HG02870 (cell line): ENCODE data around the gene GABRD.

Source experiments
- ATAC-seq: cut with Tn5 transposase; IDR thresholded peaks from one replicate; pipeline ENCODE4 v1.9.1; 2021; ENCODE audit warnings: mild to moderate bottlenecking, moderate library complexity; ENCODE audit not compliant: unreplicated experiment

Gene GABRD

GRCh38 chr1:2050793-2051682 lies 31.9 kb downstream of the GABRD start:
- no peak for ATAC-seq

DNA sequence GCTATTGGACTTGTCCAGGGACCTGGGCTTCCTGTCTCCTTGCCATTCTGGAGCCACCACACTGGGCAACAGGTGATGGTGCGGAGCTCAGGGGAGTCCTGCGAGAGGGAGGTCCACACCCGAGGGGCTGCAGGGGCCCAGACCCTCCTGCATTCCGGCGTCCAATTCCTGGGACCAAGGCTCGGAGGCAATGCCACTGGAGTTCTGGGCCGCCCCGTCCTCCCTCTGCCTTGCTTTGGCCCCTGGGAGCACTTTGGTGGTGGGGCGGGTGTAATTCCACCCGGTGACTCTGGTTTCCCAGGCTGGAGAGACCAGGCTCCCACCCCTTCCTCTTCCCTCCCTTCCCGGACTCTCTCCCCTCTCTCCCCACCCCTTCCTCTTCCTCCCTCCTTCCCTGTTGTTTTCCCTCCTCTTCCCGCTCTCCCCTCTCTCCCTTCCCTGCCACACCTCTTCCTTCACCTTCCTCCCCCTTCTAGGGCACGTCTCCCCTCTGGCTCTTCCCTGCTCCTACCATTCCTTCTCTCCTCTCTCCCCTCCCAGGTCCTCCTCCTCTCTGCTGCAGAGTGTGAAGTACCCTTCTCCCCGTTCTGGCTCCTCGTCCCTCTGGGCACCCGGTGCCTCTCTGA lies 33.0 kb downstream of the GABRD start:
- no peak for ATAC-seq

GRCh38 chr1:2052756-2053155 lies 33.6 kb downstream of the GABRD start:
- no peak for ATAC-seq

DNA sequence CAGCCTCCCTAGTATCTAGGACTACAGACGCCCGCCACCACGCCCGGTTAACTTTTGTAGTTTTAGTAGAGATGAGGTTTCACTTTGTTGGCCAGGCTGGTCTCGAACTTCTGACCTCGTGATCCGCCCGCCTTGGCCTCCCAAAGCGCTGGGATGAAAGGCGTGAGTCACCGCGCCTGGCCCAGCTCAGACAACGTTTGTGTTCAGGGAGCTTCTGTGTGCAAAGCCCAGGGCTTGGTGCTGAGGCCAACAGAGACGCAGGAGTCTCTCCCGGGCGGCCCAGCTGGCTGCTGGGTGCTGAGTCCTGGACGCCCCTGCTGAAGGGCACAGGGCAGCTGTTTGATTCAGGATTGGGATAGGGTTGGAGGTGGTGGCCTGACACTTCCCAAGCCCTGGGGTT lies 34.1 kb downstream of the GABRD start:
- ATAC-seq: no peak

DNA sequence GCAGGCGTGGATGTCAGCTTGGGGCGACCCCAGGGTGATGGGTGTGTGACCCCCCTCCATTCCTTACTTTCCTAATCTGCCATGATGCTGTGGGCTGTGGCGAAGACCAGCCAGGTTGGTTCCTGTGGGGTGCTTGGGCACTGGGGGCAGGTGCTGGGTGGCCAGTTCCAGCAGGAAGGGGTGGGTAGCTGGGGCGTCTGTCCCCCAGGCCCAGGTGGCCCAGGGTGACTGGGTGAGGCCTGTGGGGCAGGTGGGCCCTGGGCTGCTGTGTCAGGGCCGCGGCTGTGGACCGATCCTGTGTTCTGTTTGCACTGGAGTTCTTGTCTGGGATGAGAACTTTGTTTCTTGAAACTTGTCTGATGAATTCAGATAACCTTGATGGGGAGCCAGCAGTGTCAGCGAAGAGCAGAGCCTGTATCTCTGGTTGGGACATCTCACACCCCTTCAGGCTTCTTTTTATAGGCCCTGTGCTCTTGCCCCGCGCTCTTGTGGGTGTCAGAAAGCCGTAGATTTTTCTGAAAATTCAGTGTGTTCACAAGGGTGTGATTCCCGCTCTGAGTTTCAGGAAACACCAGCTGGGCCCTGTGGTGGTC lies 34.7 kb downstream of the GABRD start:
- no peak for ATAC-seq

GRCh38 chr1:2054560-2054959 lies 35.4 kb downstream of the GABRD start:
- no peak for ATAC-seq

DNA sequence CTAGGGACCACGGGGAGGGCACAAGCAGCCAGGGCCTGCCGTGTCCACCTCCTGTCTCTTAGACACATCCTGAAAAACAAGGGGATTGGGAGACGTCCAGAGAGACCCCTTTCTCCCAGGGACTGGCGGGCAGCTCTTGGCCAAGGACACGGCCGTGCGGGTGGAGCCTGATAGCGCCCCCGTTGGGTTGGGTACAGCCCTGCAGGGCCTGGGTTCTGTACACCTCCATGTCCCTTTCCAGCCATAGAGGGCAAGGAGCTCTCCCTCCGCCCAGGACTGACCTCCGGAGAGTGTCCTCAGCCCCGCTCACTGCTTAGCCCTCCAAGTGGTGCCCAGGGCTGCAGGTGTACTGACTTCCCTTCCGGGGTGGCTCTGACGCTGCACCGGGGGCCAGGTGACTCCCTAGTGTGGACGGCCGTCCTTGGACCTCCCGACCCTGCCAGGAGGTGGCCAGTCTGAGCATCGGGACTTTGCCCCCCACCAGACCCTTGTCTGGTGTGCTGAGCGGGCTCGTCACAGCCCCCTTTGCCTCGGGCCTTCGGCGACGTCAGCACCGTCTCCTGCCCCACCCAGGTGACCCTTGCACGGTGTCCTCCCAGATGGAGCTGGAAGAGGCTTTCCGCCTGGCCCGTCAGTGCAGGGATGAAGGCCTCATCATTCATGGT lies 36.9 kb downstream of the GABRD start:
- ATAC-seq: no peak

GRCh38 chr1:2056955-2057590 lies 37.9 kb downstream of the GABRD start:
- no peak for ATAC-seq

DNA sequence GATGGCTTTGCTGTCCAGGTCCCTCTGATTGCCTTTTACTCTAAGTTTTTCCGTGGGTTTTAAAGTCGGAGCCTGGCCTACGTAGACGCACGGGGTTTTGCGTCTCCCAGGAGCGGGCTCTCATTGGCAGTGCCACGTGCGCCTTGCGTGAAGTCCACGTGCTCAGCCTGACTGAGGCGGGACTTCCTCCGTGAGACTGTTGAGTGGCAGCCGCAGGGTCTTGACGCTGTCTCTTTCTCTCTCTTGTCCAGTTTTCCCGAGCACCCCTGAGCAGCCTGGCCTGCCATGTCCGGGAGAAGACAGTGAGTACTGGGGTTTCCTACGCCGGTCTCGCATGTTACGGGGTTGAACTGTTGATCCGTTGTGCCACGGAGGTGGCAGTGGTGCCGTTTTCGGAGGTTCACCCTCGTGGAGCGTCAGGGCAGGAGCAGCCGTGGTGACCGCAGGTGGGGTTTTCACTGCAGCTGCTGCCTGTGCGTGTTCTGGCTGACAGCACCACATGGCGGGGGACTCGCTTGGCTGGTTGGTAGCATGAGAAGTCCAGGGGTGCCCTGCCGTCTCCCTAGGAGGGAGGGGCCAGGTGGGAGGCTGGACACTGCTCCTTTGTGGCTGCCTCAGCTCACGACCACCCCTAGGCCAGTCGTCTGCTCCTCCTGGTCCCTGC lies 40.3 kb downstream of the GABRD start:
- ATAC-seq: no peak

DNA sequence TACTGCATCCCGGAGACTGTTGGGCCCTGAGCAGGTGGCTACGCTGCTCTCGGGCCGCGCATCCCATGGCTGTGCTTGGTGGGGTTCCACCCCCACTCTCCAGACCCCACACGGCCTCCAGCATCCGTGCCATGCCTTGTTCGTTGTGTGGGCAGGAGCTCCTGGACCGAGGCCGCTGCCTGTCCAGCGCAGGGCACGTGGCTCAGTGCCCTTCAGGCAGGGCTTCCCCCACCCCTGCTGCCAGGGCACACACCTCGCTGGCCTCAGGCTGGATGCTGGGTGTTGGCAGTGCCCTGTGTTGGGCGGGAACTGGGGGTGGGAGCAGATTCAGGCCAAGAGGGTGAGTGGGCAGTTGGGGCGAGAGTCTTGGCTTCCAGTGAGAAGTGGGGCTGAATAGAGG lies 40.9 kb downstream of the GABRD start:
- ATAC-seq: no peak

GRCh38 chr1:2060535-2060934 lies 41.4 kb downstream of the GABRD start:
- no peak for ATAC-seq

DNA sequence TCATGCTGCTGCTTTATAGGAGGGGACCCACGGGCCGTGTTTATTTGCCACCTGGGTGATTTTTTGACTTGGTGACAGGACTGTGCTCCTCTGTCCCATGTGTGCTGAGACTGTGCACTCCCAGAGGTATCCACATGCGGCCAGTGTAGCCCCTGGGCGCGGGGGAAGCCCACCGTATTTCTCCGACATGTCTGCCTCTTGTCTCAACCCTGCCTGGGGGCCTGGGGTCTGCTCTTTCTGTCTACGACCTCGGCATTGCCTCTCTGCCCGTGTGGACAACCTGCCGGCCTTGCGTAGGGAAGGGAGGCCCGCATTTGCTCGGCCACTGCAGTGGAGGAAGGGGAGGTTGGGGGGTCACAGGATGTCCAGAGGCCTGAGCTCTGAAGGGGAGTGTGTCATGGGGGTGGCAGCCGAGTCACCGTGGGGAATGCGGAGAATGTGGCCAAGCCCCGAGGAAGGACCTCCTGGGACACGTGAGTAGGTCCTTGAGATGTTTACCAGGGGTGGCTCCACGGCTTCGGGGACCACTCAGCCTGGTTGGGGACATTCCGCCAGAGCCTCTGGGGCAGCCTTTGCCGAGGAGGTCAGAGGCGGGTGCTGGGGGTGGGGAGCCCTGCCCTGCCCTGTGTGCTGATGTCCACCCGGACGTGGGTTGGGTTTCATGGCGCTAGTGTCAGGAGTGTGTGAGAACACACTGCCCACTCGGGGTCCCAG lies 42.1 kb downstream of the GABRD start:
- no peak for ATAC-seq

GRCh38 chr1:2065699-2066098 lies 46.6 kb downstream of the GABRD start:
- no peak for ATAC-seq

DNA sequence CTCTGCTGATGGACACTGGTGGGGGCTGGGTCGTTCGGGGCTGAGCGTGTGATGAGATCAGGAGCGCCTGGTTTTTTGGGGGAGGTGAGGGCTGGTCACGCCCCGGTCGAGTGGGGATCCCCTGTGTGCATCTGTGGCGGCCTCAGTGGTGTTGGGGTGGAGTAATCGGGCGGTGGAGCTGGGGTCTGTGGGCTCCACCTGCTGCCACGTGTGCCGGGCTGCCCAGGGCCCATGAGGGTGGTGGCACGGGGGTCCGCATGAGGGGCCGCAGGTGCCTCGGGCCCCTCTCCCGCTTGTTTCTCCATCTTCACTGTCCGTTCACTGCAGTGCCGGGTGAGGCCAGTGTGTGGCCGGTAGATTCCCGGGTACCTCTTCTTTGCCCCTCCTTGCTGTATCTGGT lies 48.2 kb downstream of the GABRD start:
- ATAC-seq: no peak

DNA sequence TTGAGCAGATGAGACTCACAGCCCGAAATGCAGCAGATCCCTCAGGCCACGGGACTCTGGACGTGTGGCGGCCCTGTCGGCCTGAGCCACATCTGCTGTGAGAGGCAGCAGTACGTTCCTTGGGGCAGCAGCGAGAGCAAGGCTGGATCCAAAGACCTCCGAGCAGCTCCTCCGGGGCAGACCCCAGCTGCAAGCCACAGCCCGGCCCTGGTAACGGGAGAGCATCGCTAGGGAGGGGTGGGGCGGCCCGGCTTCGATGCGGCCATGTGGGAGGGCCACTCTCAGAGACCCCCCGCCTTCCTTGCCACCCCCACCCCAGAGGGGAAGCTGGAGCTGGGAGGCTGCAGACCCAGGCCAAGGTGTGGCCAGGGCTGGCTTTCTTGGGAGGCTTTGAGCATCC lies 48.8 kb downstream of the GABRD start:
- no peak for ATAC-seq

GRCh38 chr1:2068951-2069350 lies 49.8 kb downstream of the GABRD start:
- no peak for ATAC-seq

DNA sequence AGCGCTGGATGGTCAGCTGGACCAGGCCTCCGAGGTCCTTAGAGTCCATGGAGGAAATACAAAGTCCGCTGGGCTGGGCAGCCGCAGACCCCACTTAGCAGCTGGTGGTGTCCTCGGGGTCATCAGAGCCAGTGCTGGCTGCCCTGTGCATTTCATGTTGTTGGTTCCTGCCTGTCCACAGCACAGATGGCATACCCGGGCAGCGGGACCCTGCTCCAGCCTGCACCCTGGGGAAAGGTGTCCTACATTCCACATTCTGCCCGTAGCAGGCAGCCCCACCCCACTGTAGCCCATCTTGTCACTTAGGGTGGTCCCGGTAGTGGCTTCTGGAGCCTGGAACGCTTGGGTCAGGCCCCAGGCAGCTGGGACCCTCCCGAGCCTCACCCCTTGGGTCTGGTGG lies 50.9 kb downstream of the GABRD start:
- ATAC-seq: no peak

GRCh38 chr1:2070800-2071530 lies 51.8 kb downstream of the GABRD start:
- no peak for ATAC-seq

DNA sequence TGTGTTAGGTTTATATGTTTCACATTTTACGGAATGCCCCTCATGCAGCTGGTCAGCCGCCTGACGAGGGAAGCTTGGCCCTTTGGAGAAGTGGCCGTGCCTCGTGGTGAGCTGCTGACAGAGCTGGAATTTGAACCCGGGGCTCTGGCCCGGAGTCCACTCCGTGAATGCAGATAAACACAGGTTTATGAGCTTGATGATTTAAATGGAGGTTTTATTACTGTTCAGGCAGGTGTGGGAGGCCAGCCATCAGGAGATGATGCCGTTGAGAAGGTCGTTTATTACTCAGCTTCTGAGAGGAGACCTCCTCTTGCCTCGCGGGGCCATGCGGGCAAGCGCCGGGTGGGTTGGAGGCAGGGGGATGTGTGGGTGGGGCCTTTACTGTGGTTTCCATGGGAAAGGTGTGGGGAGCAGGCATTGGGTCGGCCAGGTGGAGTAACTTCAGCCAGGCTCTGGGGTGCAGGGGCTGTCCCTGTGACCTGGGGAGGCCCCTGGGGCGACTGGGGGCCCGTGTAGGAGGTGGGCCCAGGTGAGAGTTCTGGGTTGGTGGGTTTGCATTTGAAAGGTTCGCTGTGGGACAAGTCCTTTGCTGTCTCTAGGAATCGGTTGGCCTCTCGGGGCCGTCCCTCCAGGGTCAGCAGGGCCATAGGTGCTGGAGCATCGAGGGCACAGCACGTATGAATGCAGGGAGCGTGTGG lies 53.1 kb downstream of the GABRD start:
- no peak for ATAC-seq
